OCI-LY1 (cell line): Measurements from ENCODE around the gene HDAC10.

Experiments used
- H2AFZ ChIP-seq: fragments of 200-600 bp; sonication (generic), shearing (Covaris generic); 2 replicates; pipeline ENCODE4 v1.6.0; 2014; ENCODE audit warnings: antibody characterized with exemption, mild to moderate bottlenecking, low read length
- H3F3A ChIP-seq: fragments of 200-600 bp; sonication (generic), shearing (Covaris generic); 2 replicates; pipeline ENCODE4 v1.6.0; 2014; ENCODE audit warnings: mild to moderate bottlenecking, antibody characterized with exemption, low read length, moderate library complexity; ENCODE audit not compliant: insufficient read depth
- H3K27ac ChIP-seq: fragments of 200-600 bp; sonication (generic); 2 replicates; pipeline ENCODE4 v1.5.1; 2014; ENCODE audit warnings: low read length, mixed run types, mild to moderate bottlenecking, low read depth; ENCODE audit not compliant: poor library complexity, severe bottlenecking
- H3K27me3 ChIP-seq: fragments of 200-600 bp; sonication (generic); 2 replicates; pipeline ENCODE4 v1.6.0; 2014; ENCODE audit warnings: antibody characterized with exemption, mild to moderate bottlenecking, low read length, moderate library complexity; ENCODE audit not compliant: insufficient read depth
- H3K36me3 ChIP-seq: fragments of 200-600 bp; sonication (generic); 2 replicates; pipeline ENCODE4 v1.6.1; 2014; ENCODE audit warnings: mild to moderate bottlenecking, antibody characterized with exemption, low read length, moderate library complexity, mixed read lengths; ENCODE audit not compliant: insufficient read depth
- H3K4me1 ChIP-seq: fragments of 200-600 bp; sonication (generic); 2 replicates; pipeline ENCODE4 v1.5.1; 2014; ENCODE audit warnings: mild to moderate bottlenecking, low read length, moderate library complexity; ENCODE audit not compliant: insufficient read depth, severe bottlenecking
- H3K4me2 ChIP-seq: fragments of 200-600 bp; sonication (generic), shearing (Covaris generic); 2 replicates; pipeline ENCODE4 v1.6.1; 2014; ENCODE audit warnings: low read length
- H3K4me3 ChIP-seq: fragments of 200-600 bp; sonication (generic); 2 replicates; pipeline ENCODE4 v1.5.1; 2014; ENCODE audit warnings: low read length, low read depth, mild to moderate bottlenecking, mixed read lengths; ENCODE audit not compliant: poor library complexity, severe bottlenecking
- H3K79me2 ChIP-seq: fragments of 200-600 bp; shearing (Covaris generic); 2 replicates; pipeline ENCODE4 v1.6.1; 2016; ENCODE audit warnings: mixed run types, low read length, mixed read lengths; ENCODE audit not compliant: insufficient read depth
- H3K9ac ChIP-seq: fragments of 200-600 bp; sonication (generic), shearing (Covaris generic); 2 replicates; pipeline ENCODE4 v1.6.1; 2014; ENCODE audit warnings: mild to moderate bottlenecking, low read length, mixed read lengths
- H3K9me2 ChIP-seq: fragments of 200-600 bp; sonication (generic), shearing (Covaris generic); 2 replicates; pipeline ENCODE4 v1.6.1; 2014; ENCODE audit warnings: low read depth, mild to moderate bottlenecking, low read length, mixed read lengths
- H3K9me3 ChIP-seq: fragments of 200-600 bp; shearing (Covaris generic); 2 replicates; pipeline ENCODE4 v1.6.1; 2014; ENCODE audit warnings: low read length, mixed read lengths
- H4K20me1 ChIP-seq: fragments of 200-600 bp; sonication (generic), shearing (Covaris generic); 2 replicates; pipeline ENCODE4 v1.6.0; 2016; ENCODE audit warnings: mild to moderate bottlenecking, low read length; ENCODE audit not compliant: insufficient read depth
- EZH2 ChIP-seq: fragments of 200-600 bp; sonication (generic), shearing (Covaris generic); IDR thresholded peaks from 2 replicates; pipeline ENCODE4 v1.8.0; 2017; ENCODE audit warnings: borderline replicate concordance, mixed run types, mild to moderate bottlenecking, antibody characterized with exemption, low read length, moderate library complexity, mixed read lengths
- TF ChIP-seq, protein P1 (sequence below): fragments of 200-600 bp; sonication (generic), shearing (Covaris generic); IDR thresholded peaks from 2 replicates; pipeline ENCODE4 v1.5.1; 2017; ENCODE audit warnings: mild to moderate bottlenecking, antibody characterized with exemption, low read length, moderate library complexity, mixed read lengths

HDAC10 gene

GRCh38 chr22:50255099-50255498, 4.0 kb upstream of the HDAC10 start:
- H3K27ac ChIP-seq = no peak overlapping the region
- H3F3A ChIP-seq = peaks cover 7% of the 10 kb centered on the region; the same call in 1 of the 2 replicates
- H3K79me2 ChIP-seq = no peaks in the 10 kb centered on the region
- peaks cover 57% of the 10 kb centered on the region for H3K36me3 ChIP-seq
- no peaks in the 10 kb centered on the region for H3K27me3 ChIP-seq
- H3K4me3 ChIP-seq = no peak overlapping the region
- H3K9me2 ChIP-seq = no peaks in the 10 kb centered on the region
- TF ChIP-seq, protein P1, sequence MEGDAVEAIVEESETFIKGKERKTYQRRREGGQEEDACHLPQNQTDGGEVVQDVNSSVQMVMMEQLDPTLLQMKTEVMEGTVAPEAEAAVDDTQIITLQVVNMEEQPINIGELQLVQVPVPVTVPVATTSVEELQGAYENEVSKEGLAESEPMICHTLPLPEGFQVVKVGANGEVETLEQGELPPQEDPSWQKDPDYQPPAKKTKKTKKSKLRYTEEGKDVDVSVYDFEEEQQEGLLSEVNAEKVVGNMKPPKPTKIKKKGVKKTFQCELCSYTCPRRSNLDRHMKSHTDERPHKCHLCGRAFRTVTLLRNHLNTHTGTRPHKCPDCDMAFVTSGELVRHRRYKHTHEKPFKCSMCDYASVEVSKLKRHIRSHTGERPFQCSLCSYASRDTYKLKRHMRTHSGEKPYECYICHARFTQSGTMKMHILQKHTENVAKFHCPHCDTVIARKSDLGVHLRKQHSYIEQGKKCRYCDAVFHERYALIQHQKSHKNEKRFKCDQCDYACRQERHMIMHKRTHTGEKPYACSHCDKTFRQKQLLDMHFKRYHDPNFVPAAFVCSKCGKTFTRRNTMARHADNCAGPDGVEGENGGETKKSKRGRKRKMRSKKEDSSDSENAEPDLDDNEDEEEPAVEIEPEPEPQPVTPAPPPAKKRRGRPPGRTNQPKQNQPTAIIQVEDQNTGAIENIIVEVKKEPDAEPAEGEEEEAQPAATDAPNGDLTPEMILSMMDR = no peak
- no peak for TF ChIP-seq EZH2
- H3K9ac ChIP-seq = no peak overlapping the region
- no peak overlapping the region for H3K4me2 ChIP-seq
- peaks cover 18% of the 10 kb centered on the region for H3K4me1 ChIP-seq
- H3K9me3 ChIP-seq = no peaks in the 10 kb centered on the region
- no peak overlapping the region for H2AFZ ChIP-seq
- no peaks in the 10 kb centered on the region for H4K20me1 ChIP-seq

DNA sequence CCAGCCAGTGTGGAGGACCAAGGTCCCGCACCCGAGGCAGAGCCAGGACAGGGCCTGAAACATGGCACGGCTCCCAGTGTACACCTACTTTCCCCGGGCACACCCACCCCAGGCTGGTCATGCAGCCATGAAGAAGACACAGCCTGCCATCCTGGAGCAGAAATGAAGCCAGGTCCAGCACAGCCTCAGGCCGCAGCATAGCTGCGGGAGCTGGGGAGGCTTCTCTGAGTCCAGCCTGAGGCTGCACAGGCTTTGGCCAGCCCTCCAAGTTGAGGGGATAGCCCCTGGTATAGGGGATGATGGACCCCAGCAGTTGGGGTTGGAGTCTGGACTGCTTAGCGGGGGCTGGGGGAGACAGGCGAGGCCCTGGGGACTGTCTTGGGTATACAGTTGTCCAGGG, 2.9 kb upstream of the HDAC10 start:
- no peak for TF ChIP-seq EZH2
- TF ChIP-seq, protein P1 = no peak
- no peaks in the 10 kb centered on the region for H3K27me3 ChIP-seq
- no peak overlapping the region for H2AFZ ChIP-seq
- H3K9me2 ChIP-seq = no peaks in the 10 kb centered on the region
- no peak overlapping the region for H3K9ac ChIP-seq
- no peaks in the 10 kb centered on the region for H3K9me3 ChIP-seq
- peaks cover 7% of the 10 kb centered on the region; the same call in 1 of the 2 replicates for H3F3A ChIP-seq
- no peaks in the 10 kb centered on the region for H4K20me1 ChIP-seq
- H3K4me1 ChIP-seq = peaks cover 22% of the 10 kb centered on the region
- no peak overlapping the region for H3K4me3 ChIP-seq
- H3K79me2 ChIP-seq = no peaks in the 10 kb centered on the region
- peaks cover 54% of the 10 kb centered on the region for H3K36me3 ChIP-seq
- no peak overlapping the region for H3K4me2 ChIP-seq
- H3K27ac ChIP-seq = no peak overlapping the region

- no peak overlapping the region for H3K9ac ChIP-seq
- H3K9me2 ChIP-seq = no peaks in the 10 kb centered on the region
- H4K20me1 ChIP-seq = no peaks in the 10 kb centered on the region
- TF ChIP-seq, protein P1 = no peak
- TF ChIP-seq EZH2 = no peak
- H3K27ac ChIP-seq = peak overlapping the region; percentile 8
- peaks cover 49% of the 10 kb centered on the region for H3K36me3 ChIP-seq
- H3K4me2 ChIP-seq = no peak overlapping the region
- H3F3A ChIP-seq = peaks cover 7% of the 10 kb centered on the region; the same call in 1 of the 2 replicates
- H3K9me3 ChIP-seq = no peaks in the 10 kb centered on the region
- no peaks in the 10 kb centered on the region for H3K79me2 ChIP-seq
- peaks cover 28% of the 10 kb centered on the region for H3K4me1 ChIP-seq
- no peak overlapping the region for H2AFZ ChIP-seq
- no peak overlapping the region for H3K4me3 ChIP-seq
- H3K27me3 ChIP-seq = no peaks in the 10 kb centered on the region
Observed at GRCh38 chr22:50253046-50253915, 2.2 kb upstream of the HDAC10 start.
